K562 (cell line): ENCODE measurements around the gene FUBP3. TPM values are rescaled to one million over a fixed set of nuclear protein-coding genes. Genes with fewer than 3 reads are reported as not detected.

Experiments used
- ARID4B ChIP-seq: sonication (generic); formaldehyde crosslinking; IDR thresholded peaks from 2 replicates; pipeline ENCODE4 v1.8.0; 2022; ENCODE audit warnings: mild to moderate bottlenecking, missing genetic modification reagents
- FOS ChIP-seq: IDR thresholded peaks from 3 replicates; pipeline ENCODE4 v1.6.1; 2011; ENCODE audit not compliant: insufficient read length; ENCODE audit errors: extremely low read depth
- HDAC8 ChIP-seq: fragments of 450-650 bp; IDR thresholded peaks from 2 replicates; pipeline ENCODE4 v1.6.1; 2016; ENCODE audit warnings: mild to moderate bottlenecking, missing genetic modification characterization, moderate library complexity, missing compliant biosample characterization
- HMG20A ChIP-seq: fragments of 450-650 bp; formaldehyde crosslinking; conservative IDR thresholded peaks from 2 replicates; pipeline ENCODE4 v1.4.0; 2020; ENCODE audit warnings: mild to moderate bottlenecking, mixed read lengths
- MCM3 ChIP-seq: fragments of 450-650 bp; IDR thresholded peaks from 2 replicates; pipeline ENCODE4 v1.6.1; 2016
- MLLT1 ChIP-seq, 2 experiments: fragments of 450-650 bp; IDR thresholded peaks; 2 replicates each; pipeline ENCODE4 v1.6.1; 2016
- MLX ChIP-seq, 2 experiments: fragments of 450-650 bp in 1 of 2; sonication (generic) in 1 of 2; formaldehyde crosslinking; conservative IDR thresholded peaks; 2 replicates each; pipeline versions ENCODE4 v1.4.0 to v1.8.1; 2020 to 2022; ENCODE audit warnings: mild to moderate bottlenecking in 1 of 2, missing genetic modification reagents in 1 of 2
- NONO ChIP-seq, 2 experiments: fragments of 200-400 bp in 1 of 2; fragments of 450-650 bp in 1 of 2; formaldehyde crosslinking in 1 of 2; IDR thresholded peaks; 2 replicates each; pipeline ENCODE4 v1.6.1; 2017; ENCODE audit warnings: low read depth in 2 of 2, mild to moderate bottlenecking in 2 of 2, moderate library complexity in 2 of 2, low read length in 1 of 2
- RBM34 ChIP-seq: fragments of 200-400 bp; formaldehyde crosslinking; IDR thresholded peaks from 2 replicates; pipeline ENCODE4 v1.6.1; 2018; ENCODE audit warnings: low read length, borderline replicate concordance; ENCODE audit not compliant: insufficient read depth
- TSHZ1 ChIP-seq: fragments of 250-450 bp; sonication (Bioruptor Pico); IDR thresholded peaks from 2 replicates; pipeline ENCODE4 v1.4.0; 2020; ENCODE audit warnings: mild to moderate bottlenecking, moderate library complexity
- ZFPM2 ChIP-seq: fragments of 250-450 bp; sonication (Bioruptor Pico); IDR thresholded peaks from 2 replicates; pipeline ENCODE4 v1.5.1; 2022; ENCODE audit warnings: mild to moderate bottlenecking
- ZNF140 ChIP-seq: fragments of 250-450 bp; sonication (Bioruptor Pico); IDR thresholded peaks from 2 replicates; pipeline ENCODE4 v1.8.0; 2021; ENCODE audit warnings: moderate library complexity, mild to moderate bottlenecking, inconsistent platforms
- ZNF436 ChIP-seq: fragments of 250-450, 450-650 bp; sonication (Bioruptor Pico); formaldehyde crosslinking; IDR thresholded peaks from 2 replicates; pipeline ENCODE4 v1.7.0; 2020; ENCODE audit warnings: mild to moderate bottlenecking
- polyA plus RNA-seq, 8 experiments: library from polyadenylated mRNA; depleted of rRNA in 4 of 8; stranded (reverse) in 5 of 8; unstranded in 3 of 8; fragments of >200 nt; fragmentation: Nextera tagmentation in 2 of 8; fragmentation: Illumina TruSeq in 1 of 8; extraction: Ambion mirVana in 2 of 8; extraction: Trizol in 1 of 8; gene quantifications; 2 replicates each; pipeline versions ENCODE4 v1.2.1 to v1.2.3, GENCODE V29; 2011 to 2014; ENCODE audit warnings: inconsistent platforms in 1 of 8, missing spikeins in 1 of 8
- total RNA-seq, 7 experiments: library from RNA; depleted of rRNA in 6 of 7; stranded (reverse); fragments of >200 nt in 6 of 7; fragmentation: Illumina TruSeq in 2 of 7; extraction: Trizol in 2 of 7; gene quantifications; 2 replicates each; pipeline versions ENCODE4 v1.2.1 to v1.2.3, GENCODE V29; 2011 to 2021; ENCODE audit warnings: low replicate concordance in 1 of 7
- TF ChIP-seq, protein P1 (sequence below): fragments of 450-650 bp; IDR thresholded peaks from 2 replicates; pipeline ENCODE4 v1.6.1; 2017; ENCODE audit warnings: antibody characterized with exemption

Gene FUBP3
- total and polyA plus RNA-seq, 9 of the 15 experiments (the other 6 are each of a cell fraction or from before 2014, with no cell fraction given) = 3.0 to 64.0 (median 48.1) TPM

GRCh38 chr9:130578865-130579737 is at the start of gene FUBP3 (continued):
- TF ChIP-seq TSHZ1 (CRISPR knock-in tag) = no peak
- TF ChIP-seq NONO (IDR thresholded peaks at IDR 0.05; ENCODE audit: low read depth in 2 of 2, low read length in 1 of 2) = peak in 1 of 2 experiments; percentile 51; a peak in 1 of 4 replicates
- no peak for TF ChIP-seq ZFPM2 (CRISPR knock-in tag)
- 0 out of 4 replicates have a peak, but pooled peaks of 1 of the 2 experiments have one; percentile 13 for TF ChIP-seq MLLT1 (IDR thresholded peaks at IDR 0.05)
- no peak for TF ChIP-seq HDAC8
- TF ChIP-seq MLX (CRISPR knock-in tag; conservative IDR thresholded peaks at IDR 0.05) = 0 out of 4 replicates have a peak, but pooled peaks of 1 of the 2 experiments have one; percentile 47
- no peak for TF ChIP-seq FOS
- TF ChIP-seq, protein P1, sequence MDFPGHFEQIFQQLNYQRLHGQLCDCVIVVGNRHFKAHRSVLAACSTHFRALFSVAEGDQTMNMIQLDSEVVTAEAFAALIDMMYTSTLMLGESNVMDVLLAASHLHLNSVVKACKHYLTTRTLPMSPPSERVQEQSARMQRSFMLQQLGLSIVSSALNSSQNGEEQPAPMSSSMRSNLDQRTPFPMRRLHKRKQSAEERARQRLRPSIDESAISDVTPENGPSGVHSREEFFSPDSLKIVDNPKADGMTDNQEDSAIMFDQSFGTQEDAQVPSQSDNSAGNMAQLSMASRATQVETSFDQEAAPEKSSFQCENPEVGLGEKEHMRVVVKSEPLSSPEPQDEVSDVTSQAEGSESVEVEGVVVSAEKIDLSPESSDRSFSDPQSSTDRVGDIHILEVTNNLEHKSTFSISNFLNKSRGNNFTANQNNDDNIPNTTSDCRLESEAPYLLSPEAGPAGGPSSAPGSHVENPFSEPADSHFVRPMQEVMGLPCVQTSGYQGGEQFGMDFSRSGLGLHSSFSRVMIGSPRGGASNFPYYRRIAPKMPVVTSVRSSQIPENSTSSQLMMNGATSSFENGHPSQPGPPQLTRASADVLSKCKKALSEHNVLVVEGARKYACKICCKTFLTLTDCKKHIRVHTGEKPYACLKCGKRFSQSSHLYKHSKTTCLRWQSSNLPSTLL = no peak
- no peak for TF ChIP-seq HMG20A (CRISPR knock-in tag)
- no peak for TF ChIP-seq ZNF436 (CRISPR knock-in tag)
- no peak for TF ChIP-seq ZNF140
- peak; percentile 77 for TF ChIP-seq ARID4B (CRISPR knock-in tag)
- no peak for TF ChIP-seq MCM3
- no peak for TF ChIP-seq RBM34
